SH-SY5Y (cell line): ENCODE data around the gene ZNF501.

Source experiments
- GATA2 ChIP-seq: IDR thresholded peaks from 2 replicates; pipeline ENCODE4 v1.6.1; 2011; ENCODE audit warnings: mild to moderate bottlenecking, low read depth, low read length
- GATA3 ChIP-seq: IDR thresholded peaks from 2 replicates; pipeline ENCODE4 v1.6.1; 2011; ENCODE audit warnings: low read depth, mild to moderate bottlenecking, low read length, moderate library complexity

GRCh38 chr3:44687898-44688297 is 41.5 kb upstream of the ZNF501 start:
- TF ChIP-seq GATA2 (no peak), GATA3 (no peak)
